Duodenal mucosa (tissue), 2 donors: Measurements from ENCODE around the gene ANGPTL4.
"Not testable (repeated sequence)": the region's sequence is repeated elsewhere in the genome, so short reads cannot be mapped to it uniquely, and the experiment has no call there.

Source experiments
- H3K27ac ChIP-seq: one replicate; pipeline ENCODE4 v1.7.0; 2013; ENCODE audit warnings: low read depth, low read length
- H3K27me3 ChIP-seq, 2 donors: one replicate each; pipeline ENCODE4 v1.7.0; 2013; ENCODE audit warnings: low read length in 2 of 2, control low read depth in 1 of 2; ENCODE audit not compliant: insufficient read depth in 2 of 2, control insufficient read depth in 1 of 2
- H3K36me3 ChIP-seq, 2 donors: one replicate each; pipeline ENCODE4 v1.7.0; 2013; ENCODE audit warnings: low read length in 2 of 2, control low read depth in 1 of 2; ENCODE audit not compliant: insufficient read depth in 2 of 2, control insufficient read depth in 1 of 2
- H3K4me1 ChIP-seq, 2 donors: one replicate each; pipeline ENCODE4 v1.7.0; 2013; ENCODE audit warnings: low read length in 2 of 2, control low read depth in 1 of 2; ENCODE audit not compliant: insufficient read depth in 2 of 2, control insufficient read depth in 1 of 2
- H3K4me3 ChIP-seq, 2 donors: one replicate each; pipeline ENCODE4 v1.7.0; 2013; ENCODE audit warnings: low read length in 2 of 2, low read depth in 1 of 2
- H3K9ac ChIP-seq, 2 donors: one replicate each; pipeline ENCODE4 v1.7.0; 2013; ENCODE audit warnings: low read length in 2 of 2, low read depth in 1 of 2
- H3K9me3 ChIP-seq, 2 donors: one replicate each; pipeline ENCODE4 v1.7.0; 2013; ENCODE audit warnings: low read length in 2 of 2, control low read depth in 1 of 2; ENCODE audit not compliant: control insufficient read depth in 1 of 2

ANGPTL4 gene

DNA sequence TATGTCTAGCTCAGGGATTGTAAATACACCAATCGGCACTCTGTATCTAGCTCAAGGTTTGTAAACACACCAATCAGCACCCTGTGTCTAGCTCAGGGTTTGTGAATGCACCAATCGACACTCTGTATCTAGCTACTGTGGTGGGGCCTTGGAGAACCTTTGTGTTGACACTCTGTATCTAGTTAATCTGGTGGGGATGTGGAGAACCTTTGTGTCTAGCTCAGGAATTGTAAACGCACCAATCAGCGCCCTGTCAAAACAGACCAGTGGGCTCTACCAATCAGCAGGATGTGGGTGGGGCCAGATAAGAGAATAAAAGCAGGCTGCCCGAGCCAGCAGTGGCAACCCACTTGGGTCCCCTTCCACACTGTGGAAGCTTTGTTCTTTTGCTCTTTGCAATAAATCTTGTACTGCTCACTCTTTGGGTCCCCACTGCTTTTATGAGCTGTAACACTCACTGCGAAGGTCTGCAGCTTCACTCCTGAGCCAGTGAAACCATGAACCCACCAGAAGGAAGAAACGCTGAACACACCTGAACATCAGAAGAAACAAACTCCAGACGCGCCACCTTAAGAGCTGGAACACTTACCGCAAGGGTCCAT is 12.5 kb downstream of the ANGPTL4 start:
- H3K4me3 ChIP-seq, H3K36me3 ChIP-seq, H3K9ac ChIP-seq, H3K4me1 ChIP-seq, H3K27ac ChIP-seq, H3K9me3 ChIP-seq, H3K27me3 ChIP-seq: not testable (repeated sequence)

DNA sequence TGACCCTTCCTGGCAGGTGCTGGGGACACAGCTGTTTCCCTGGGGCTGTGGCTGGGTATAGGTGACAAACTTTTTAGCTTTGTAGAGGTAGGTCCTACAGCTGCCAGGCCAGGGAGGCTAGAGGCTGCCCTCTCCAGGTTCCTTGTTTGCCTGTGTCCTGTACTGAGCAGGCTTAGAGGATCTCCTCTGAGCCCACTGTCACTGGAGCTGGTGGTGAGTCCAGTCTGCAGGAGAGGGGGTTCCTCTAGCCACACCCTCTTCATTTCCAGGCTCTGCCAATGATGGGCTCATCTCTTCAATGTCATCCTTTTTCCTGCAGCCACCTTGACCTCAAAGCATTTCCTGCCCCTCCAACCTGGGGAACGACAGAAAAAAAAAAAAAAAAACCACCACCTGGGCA is 13.6 kb downstream of the ANGPTL4 start:
- peaks cover 0 to 4% of the 10 kb centered on the region in 2 donors for H3K36me3 ChIP-seq
- no peak overlapping the region for H3K9ac ChIP-seq
- no peak overlapping the region for H3K4me3 ChIP-seq
- H3K27ac ChIP-seq, result no peak overlapping the region
- H3K4me1 ChIP-seq, result peaks cover 0 to 4% of the 10 kb centered on the region in 2 donors
- H3K27me3 ChIP-seq, result no peaks in the 10 kb centered on the region
- H3K9me3 ChIP-seq, result no peaks in the 10 kb centered on the region

DNA sequence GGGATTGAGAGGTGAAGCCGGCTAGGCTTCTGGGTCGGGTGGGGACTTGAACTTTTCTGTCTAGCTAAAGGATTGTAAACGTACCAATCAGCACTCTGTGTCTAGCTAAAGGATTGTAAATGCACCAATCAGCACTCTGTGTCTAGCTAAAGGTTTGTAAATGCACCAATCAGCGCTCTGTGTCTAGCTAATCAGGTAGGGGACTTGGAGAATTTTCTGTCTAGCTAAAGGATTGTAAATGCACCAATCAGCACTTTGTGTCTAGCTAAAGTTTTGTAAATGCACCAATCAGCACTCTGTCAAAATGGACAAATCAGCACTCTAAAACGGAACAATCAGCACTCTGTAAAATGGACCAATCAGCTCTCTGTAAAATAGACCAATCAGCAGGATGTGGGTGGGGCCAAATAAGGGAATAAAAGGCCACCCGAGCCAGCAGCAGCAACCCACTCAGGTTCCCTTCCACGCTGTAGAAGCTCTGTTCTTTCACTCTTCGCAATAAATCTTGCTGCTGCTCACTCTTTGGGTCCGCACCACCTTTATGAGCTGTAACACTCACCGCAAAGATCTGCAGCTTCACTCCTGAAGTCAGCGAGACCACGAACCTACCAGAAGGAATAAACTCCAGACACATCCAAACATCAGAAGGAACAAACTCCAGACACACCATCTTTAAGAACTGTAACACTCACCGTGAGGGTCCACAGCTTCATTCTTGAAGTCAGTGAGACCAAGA is 15.4 kb downstream of the ANGPTL4 start:
- not testable (repeated sequence) for H3K9ac ChIP-seq, H3K9me3 ChIP-seq, H3K4me1 ChIP-seq, H3K27me3 ChIP-seq, H3K27ac ChIP-seq, H3K36me3 ChIP-seq, H3K4me3 ChIP-seq

DNA sequence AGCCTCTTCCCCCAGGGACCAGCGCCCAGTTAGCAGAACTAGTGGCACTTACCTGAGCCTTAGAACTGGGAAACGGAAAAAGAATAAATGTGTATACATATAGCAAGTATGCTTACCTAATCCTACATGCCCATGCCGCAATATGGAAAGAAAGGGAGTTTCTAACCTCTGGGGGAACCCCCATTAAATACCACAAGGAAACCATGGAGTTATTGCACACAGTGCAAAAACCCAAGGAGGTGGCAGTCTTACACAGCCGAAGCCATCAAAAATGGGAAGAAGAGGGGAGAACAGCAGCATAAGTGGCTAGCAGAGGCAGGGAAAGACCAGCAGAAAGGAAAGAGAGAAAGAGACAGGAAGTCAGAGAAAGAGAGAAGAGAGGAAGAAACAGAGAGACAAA is 20.6 kb downstream of the ANGPTL4 start:
- not testable (repeated sequence) for H3K4me1 ChIP-seq, H3K9me3 ChIP-seq, H3K4me3 ChIP-seq

DNA sequence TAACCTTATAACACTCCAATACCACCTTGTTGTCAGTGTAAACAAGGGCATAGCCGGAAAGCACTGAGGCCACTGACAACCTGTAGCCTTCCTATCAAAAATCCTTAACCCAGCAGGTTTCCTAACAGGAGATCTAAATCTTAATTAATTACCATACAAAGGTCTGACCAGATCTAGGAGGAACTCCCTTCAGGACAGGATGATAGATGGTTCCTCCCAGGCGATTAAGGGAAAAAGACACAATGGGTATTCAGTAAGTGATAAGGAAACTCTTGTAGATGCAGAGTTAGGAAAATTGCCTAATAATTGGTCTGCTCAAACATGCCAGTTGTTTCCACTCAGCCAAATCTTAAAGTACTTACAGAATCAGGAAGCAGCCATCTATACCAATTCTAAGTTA is 21.1 kb downstream of the ANGPTL4 start:
- not testable (repeated sequence) for H3K36me3 ChIP-seq, H3K27ac ChIP-seq, H3K4me3 ChIP-seq, H3K4me1 ChIP-seq, H3K27me3 ChIP-seq, H3K9me3 ChIP-seq, H3K9ac ChIP-seq

More for the DNA sequence above, 20.6 kb downstream of the ANGPTL4 start:
- H3K36me3 ChIP-seq, H3K9ac ChIP-seq, H3K27me3 ChIP-seq, H3K27ac ChIP-seq: not testable (repeated sequence)

DNA sequence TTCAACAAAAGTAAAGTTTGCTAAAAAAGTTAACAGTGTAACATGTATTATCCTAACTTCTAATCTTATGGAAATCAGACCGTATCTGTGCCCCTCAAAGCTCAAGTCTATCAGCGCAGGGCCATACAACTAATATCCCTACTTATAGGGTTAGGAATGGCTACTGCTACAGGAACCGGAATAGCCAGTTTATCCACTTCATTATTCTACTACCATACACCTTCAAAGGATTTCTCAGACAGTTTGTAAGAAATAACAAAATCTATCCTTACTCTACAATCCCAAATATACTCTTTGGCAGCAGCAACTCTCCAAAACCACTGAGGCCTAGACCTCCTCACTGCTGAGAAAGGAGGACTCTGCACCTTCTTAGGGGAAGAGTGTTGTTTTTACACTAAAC is 21.6 kb downstream of the ANGPTL4 start:
- H3K27ac ChIP-seq, H3K4me1 ChIP-seq, H3K9me3 ChIP-seq, H3K36me3 ChIP-seq, H3K4me3 ChIP-seq, H3K9ac ChIP-seq, H3K27me3 ChIP-seq: not testable (repeated sequence)

DNA sequence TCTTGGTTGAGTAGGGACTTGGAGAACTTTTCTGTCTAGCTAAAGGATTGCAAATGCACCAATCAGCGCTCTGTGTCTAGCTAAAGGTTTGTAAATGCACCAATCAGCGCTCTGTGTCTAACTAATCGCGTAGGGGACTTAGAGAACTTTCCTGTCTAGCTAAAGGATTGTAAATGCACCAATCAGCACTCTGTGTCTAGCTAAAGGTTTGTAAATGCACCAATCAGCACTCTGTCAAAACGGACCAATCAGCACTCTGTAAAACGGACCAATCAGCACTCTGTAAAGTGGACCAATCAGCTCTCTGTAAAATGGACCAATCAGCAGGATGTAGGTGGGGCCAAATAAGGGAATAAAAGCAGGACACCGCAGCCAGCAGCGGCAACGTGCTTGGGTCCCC is 22.5 kb downstream of the ANGPTL4 start:
- not testable (repeated sequence) for H3K27ac ChIP-seq, H3K27me3 ChIP-seq, H3K9ac ChIP-seq, H3K4me3 ChIP-seq, H3K4me1 ChIP-seq, H3K9me3 ChIP-seq, H3K36me3 ChIP-seq

DNA sequence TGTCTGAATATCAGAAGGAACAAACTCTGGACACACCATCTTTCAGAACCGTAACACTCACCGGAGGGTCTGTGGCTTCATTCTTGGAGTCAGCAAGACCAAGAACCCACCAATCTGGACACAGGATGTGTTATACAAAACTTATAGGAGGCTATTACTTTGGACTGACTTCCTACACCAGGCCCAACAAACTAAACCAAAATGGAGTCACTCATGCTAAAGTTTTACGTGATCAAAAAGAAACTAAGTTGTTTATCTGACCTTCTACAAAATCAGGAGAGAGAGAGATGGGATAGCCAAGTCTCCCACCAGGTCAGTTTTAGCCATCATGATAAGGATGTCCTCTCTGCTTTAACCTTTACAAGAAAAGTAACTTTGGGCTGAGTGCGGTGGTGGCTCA is 23.0 kb downstream of the ANGPTL4 start:
- Histone ChIP-seq H3K27ac (no peak overlapping the region), H3K9ac (no peak overlapping the region), H3K4me3 (no peak overlapping the region), H3K36me3 (no peaks in the 10 kb centered on the region), H3K4me1 (peaks cover 12% of the 10 kb centered on the region in 2 donors), H3K27me3 (no peaks in the 10 kb centered on the region), H3K9me3 (no peaks in the 10 kb centered on the region)

DNA sequence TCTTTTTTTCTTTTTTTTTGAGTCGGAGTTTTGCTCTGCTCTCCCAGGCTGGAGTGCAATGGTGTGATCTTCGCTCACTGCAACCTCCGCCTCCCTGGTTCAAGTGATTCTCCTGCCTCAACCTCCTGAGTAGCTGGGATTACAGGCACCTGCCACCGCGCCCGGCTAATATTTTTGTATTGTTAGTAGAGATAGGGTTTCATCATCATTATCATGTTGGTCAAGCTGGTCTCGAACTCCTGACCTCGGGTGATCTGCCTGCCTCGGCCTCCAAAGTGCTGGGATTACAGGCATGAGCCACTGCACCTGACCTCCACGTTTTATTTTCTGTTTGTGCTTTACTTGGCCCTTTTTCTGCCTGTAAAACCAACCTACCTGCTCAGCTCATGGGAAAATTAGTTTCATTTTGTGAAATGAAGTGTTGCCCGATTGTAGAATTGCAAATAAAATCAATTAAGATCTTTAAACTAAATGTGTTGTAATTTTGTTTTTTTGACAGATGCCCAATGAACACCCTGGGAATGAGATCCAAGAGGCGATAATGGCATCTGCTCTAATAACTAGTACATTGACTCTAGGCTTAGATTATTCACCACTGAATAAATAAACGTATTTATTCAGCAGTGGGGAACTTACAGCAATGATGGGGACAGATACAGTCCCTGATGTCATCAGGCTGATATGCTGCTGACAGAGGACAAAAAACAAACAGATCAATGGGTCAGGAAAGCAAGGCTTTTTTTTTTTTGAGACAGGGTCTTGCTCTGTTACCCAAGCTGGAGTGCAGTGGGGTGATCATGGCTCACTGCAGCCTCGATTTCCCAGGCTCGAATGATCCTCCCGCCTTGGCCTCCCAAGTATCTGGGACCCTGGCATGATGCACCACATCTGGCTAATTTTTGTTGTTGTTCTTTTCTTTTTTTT is 24.0 kb downstream of the ANGPTL4 start:
- Histone ChIP-seq H3K27ac (no peak overlapping the region), H3K4me1 (peaks cover 16 to 18% of the 10 kb centered on the region in 2 donors)

DNA sequence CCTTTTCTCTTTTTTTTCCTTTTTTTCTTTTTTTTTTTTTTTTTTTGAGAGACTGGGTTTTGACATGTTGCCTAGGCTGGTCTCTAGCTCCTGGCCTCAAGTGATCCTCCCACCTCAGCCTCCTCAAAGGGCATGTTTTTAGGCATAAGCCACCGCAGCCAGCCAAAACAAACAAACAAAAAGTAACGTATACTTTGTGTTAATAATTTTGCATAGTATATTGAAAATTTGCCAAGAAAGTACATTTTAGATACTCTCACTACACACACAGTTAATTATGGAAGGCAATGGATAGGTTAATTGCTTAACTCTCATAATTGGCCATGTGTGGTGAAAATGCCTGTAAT is 24.6 kb downstream of the ANGPTL4 start:
- H3K9ac ChIP-seq, result no peak overlapping the region
- no peak overlapping the region for H3K27ac ChIP-seq
- peaks cover 16 to 22% of the 10 kb centered on the region in 2 donors for H3K4me1 ChIP-seq
- H3K9me3 ChIP-seq, result no peaks in the 10 kb centered on the region
- H3K27me3 ChIP-seq, result no peaks in the 10 kb centered on the region
- no peak overlapping the region for H3K4me3 ChIP-seq
- no peaks in the 10 kb centered on the region for H3K36me3 ChIP-seq

More for the DNA sequence above, 24.0 kb downstream of the ANGPTL4 start:
- Histone ChIP-seq H3K9ac (no peak overlapping the region), H3K4me3 (no peak overlapping the region), H3K9me3 (no peaks in the 10 kb centered on the region), H3K27me3 (no peaks in the 10 kb centered on the region), H3K36me3 (no peaks in the 10 kb centered on the region)
